MM.1S (cell line): ENCODE data around the gene NIT2.

Experiments
- EZH2 ChIP-seq: fragments of 300-600 bp; sonication (generic); optimal IDR thresholded peaks from 2 replicates; pipeline ENCODE3; 2017; ENCODE audit warnings: low read depth, mild to moderate bottlenecking, antibody characterized with exemption, low read length, mixed read lengths
- EZH2phosphoT487 ChIP-seq: fragments of 300-600 bp; sonication (generic); IDR thresholded peaks from 2 replicates; pipeline ENCODE4 v1.6.1; 2018; ENCODE audit warnings: antibody characterized with exemption, low read length
- TF ChIP-seq, protein P1 (sequence below): fragments of 300-600 bp; sonication (generic); IDR thresholded peaks from 2 replicates; pipeline ENCODE4 v1.5.1; 2016; ENCODE audit warnings: antibody characterized with exemption, low read length, mixed read lengths

DNA sequence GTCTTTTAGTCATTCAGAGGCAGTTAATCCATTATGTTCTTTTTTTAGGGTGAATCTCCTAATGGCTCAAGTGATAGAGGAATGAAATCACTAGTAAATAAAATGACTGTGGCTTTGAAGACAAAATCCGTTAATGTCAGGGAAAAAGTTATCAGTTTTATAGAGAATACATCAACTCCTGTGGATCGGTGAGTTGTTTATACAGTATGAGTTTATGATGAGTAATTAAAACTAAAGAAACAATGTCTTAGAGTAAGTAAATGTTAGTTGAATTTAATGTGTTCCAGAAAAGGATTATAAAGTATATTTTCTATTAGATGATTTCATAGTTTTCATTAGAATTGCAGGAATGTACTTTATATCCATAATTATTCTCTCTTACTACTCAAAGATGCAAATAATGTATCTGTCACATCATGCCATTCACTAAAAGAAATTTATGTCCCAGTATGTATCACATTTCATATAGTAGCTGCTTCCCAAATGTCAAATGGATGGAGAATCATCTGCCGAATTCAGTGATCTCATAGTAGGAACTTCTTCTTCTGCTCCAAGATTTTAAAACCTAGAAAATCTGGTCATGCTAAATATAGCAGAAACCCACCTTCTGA is 24.1 kb upstream of the NIT2 start:
- TF ChIP-seq, protein P1, sequence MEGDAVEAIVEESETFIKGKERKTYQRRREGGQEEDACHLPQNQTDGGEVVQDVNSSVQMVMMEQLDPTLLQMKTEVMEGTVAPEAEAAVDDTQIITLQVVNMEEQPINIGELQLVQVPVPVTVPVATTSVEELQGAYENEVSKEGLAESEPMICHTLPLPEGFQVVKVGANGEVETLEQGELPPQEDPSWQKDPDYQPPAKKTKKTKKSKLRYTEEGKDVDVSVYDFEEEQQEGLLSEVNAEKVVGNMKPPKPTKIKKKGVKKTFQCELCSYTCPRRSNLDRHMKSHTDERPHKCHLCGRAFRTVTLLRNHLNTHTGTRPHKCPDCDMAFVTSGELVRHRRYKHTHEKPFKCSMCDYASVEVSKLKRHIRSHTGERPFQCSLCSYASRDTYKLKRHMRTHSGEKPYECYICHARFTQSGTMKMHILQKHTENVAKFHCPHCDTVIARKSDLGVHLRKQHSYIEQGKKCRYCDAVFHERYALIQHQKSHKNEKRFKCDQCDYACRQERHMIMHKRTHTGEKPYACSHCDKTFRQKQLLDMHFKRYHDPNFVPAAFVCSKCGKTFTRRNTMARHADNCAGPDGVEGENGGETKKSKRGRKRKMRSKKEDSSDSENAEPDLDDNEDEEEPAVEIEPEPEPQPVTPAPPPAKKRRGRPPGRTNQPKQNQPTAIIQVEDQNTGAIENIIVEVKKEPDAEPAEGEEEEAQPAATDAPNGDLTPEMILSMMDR, result no peak
- no peak for TF ChIP-seq EZH2
- TF ChIP-seq EZH2phosphoT487, result no peak
